ENCODE measurements around the gene PRUNE2. TPM values are rescaled to one million over a fixed set of nuclear protein-coding genes. Genes with fewer than 3 reads are reported as not detected.

PRUNE2 gene
- total and polyA plus RNA-seq, 12 donors: 0.87 to 5.7 (median 1.6) TPM

- H3K27ac ChIP-seq: no peak overlapping the region
Observed at GRCh38 chr9:76943054-76943453, 37.1 kb upstream of the PRUNE2 start.

DNA sequence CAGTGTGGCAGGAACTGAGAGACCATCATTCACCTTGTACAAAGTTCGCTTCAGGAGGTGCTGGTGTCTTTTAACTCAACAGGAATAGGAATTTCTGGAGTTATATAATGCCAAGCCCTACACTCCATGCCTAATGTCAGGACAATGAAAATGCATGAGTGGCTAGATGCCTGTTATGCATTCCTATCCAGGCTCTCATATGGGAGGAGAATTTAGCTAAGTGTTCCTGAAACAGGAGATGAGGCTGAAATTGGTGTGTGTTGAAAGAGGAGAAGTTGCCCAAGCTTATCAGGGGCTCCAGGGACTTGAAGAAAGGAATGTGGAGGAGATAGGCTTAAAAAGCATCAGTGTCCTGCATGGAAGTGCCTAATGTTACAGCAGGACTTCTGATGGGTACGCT is 26.8 kb upstream of the PRUNE2 start:
- no peak for DNase-seq
- H3K36me3 ChIP-seq: no peaks in the 10 kb centered on the region
- 46 to 51% methylated on average over 2 of the region's 2 CpGs for WGBS, 2 donors
- H3K4me3 ChIP-seq: no peak overlapping the region
- H3K27ac ChIP-seq: no peak overlapping the region
- H3K4me1 ChIP-seq: no peaks in the 10 kb centered on the region
- ATAC-seq: no peak
- H3K27me3 ChIP-seq: peaks cover 0 to 17% (median 0%) of the 10 kb centered on the region in 7 donors
- peaks cover 0 to 7% (median 0%) of the 10 kb centered on the region in 11 donors for H3K9me3 ChIP-seq
- no peak for TF ChIP-seq CTCF (IDR thresholded peaks at IDR 0.05)
- intact Hi-C loops (cut with DNase I): no loop called here

More at GRCh38 chr9:76943054-76943453, 37.1 kb upstream of the PRUNE2 start:
- DNase-seq (no peak), ATAC-seq (no peak)
- peaks cover 0 to 6% (median 0%) of the 10 kb centered on the region in 7 donors for H3K27me3 ChIP-seq
- intact Hi-C loops (cut with DNase I): loop anchor here in 1 of 10 donors (10.0 kb wide), 1 partner anchor 68 kb away; no protein-coding TSS in a partner anchor
- 83 to 88% methylated on average over 5 of the region's 5 CpGs for WGBS, 2 donors
- H3K4me3 ChIP-seq: no peak overlapping the region
- no peak for TF ChIP-seq CTCF (IDR thresholded peaks at IDR 0.05)
- no peaks in the 10 kb centered on the region for H3K36me3 ChIP-seq
- H3K9me3 ChIP-seq: no peaks in the 10 kb centered on the region
- no peaks in the 10 kb centered on the region for H3K4me1 ChIP-seq

- ATAC-seq: no peak
- intact Hi-C loops (cut with DNase I): no loop called here
- no peaks in the 10 kb centered on the region for H3K4me1 ChIP-seq
- no peak for DNase-seq
- 72% methylated on average over 1 of the region's 1 CpG for WGBS, 2 donors
- no peak overlapping the region for H3K4me3 ChIP-seq
- H3K27ac ChIP-seq: no peak overlapping the region
- no peaks in the 10 kb centered on the region for H3K36me3 ChIP-seq
- TF ChIP-seq CTCF (IDR thresholded peaks at IDR 0.05): no peak
- H3K9me3 ChIP-seq: peaks cover 0 to 4% (median 0%) of the 10 kb centered on the region in 11 donors
- peaks cover 0 to 17% (median 0%) of the 10 kb centered on the region in 7 donors for H3K27me3 ChIP-seq
Observed at GRCh38 chr9:76932265-76932664, 26.4 kb upstream of the PRUNE2 start.

- no peak for ATAC-seq
- intact Hi-C loops (cut with DNase I): no loop called here
- 70 to 73% methylated on average over 5 of the region's 5 CpGs for WGBS, 2 donors
Observed at GRCh38 chr9:76927540-76928240, 21.8 kb upstream of the PRUNE2 start.

More at GRCh38 chr9:76927540-76928240, 21.8 kb upstream of the PRUNE2 start:
- H3K36me3 ChIP-seq: no peaks in the 10 kb centered on the region
- H3K9me3 ChIP-seq: peaks cover 0 to 10% (median 4%) of the 10 kb centered on the region in 11 donors
- peaks cover 0 to 3% (median 0%) of the 10 kb centered on the region in 9 donors for H3K4me1 ChIP-seq
- peak overlapping the region in 1 of 10 donors; percentile 66 for H3K27ac ChIP-seq
- TF ChIP-seq CTCF (IDR thresholded peaks at IDR 0.05): no peak
- no peak for DNase-seq
- peaks cover 0 to 17% (median 0%) of the 10 kb centered on the region in 7 donors for H3K27me3 ChIP-seq
- no peak overlapping the region for H3K4me3 ChIP-seq

Data from heart right ventricle (tissue), 16 donors.